Ishikawa (cell line): Measurements from ENCODE around the gene KCNC2.

Experiments used
- CEBPB ChIP-seq: IDR thresholded peaks from 2 replicates; pipeline ENCODE4 v1.6.1; 2012
- CREB1 ChIP-seq: IDR thresholded peaks from 2 replicates; pipeline ENCODE4 v1.6.1; 2012; ENCODE audit warnings: low read depth
- EGR1 ChIP-seq: IDR thresholded peaks from 2 replicates; pipeline ENCODE4 v1.6.1; 2012
- EP300 ChIP-seq: IDR thresholded peaks from 2 replicates; pipeline ENCODE4 v1.6.1; 2012; ENCODE audit warnings: borderline replicate concordance
- FOXM1 ChIP-seq: IDR thresholded peaks from 2 replicates; pipeline ENCODE4 v1.6.1; 2012; ENCODE audit warnings: low read depth, borderline replicate concordance
- NFIC ChIP-seq: IDR thresholded peaks from 2 replicates; pipeline ENCODE4 v1.6.1; 2012
- RAD21 ChIP-seq: IDR thresholded peaks from 2 replicates; pipeline ENCODE4 v1.6.1; 2012; ENCODE audit warnings: low read depth
- TAF1 ChIP-seq: IDR thresholded peaks from 2 replicates; pipeline ENCODE4 v1.6.1; 2012; ENCODE audit warnings: low read depth, mild to moderate bottlenecking
- TCF12 ChIP-seq: IDR thresholded peaks from 2 replicates; pipeline ENCODE4 v1.6.1; 2012; ENCODE audit warnings: low read depth
- TEAD4 ChIP-seq: IDR thresholded peaks from 2 replicates; pipeline ENCODE4 v1.6.1; 2012
- YY1 ChIP-seq: IDR thresholded peaks from 2 replicates; pipeline ENCODE4 v1.6.1; 2012; ENCODE audit warnings: low read depth
- ZBTB7A ChIP-seq: IDR thresholded peaks from 2 replicates; pipeline ENCODE4 v1.6.1; 2012; ENCODE audit warnings: low read depth
- TF ChIP-seq, protein P1 (sequence below): IDR thresholded peaks from 2 replicates; pipeline ENCODE4 v1.6.1; 2012
- TF ChIP-seq, protein P2 (sequence below): IDR thresholded peaks from 2 replicates; pipeline ENCODE4 v1.6.1; 2012
- TF ChIP-seq, protein P3 (sequence below): IDR thresholded peaks from 2 replicates; pipeline ENCODE4 v1.6.1; 2012; ENCODE audit warnings: low read depth, mild to moderate bottlenecking

KCNC2 gene

DNA sequence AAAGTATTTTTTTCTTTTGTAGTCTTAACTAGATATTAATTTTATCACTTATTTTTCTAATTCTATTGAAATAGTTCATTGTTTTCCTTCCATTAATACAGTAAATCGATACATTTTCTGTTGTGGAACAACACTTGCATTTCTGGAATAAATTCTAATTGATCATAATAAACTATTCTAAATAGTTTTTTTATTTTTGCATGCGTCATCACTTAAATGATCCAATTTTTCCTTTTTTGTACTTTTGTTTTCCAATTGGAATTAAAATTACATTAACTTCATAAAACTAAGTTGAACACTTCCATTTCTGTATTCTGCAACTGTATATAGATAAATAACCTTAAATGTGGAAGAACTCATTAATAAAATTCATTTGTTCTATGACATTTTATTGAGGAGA, 202.5 kb downstream of the KCNC2 start:
- TF ChIP-seq EP300 (no peak), TEAD4 (no peak), CREB1 (no peak), ZBTB7A (no peak), TAF1 (no peak), FOXM1 (no peak), RAD21 (no peak), NFIC (no peak), CEBPB (no peak), EGR1 (no peak), YY1 (no peak), TCF12 (no peak)
- TF ChIP-seq, protein P1, sequence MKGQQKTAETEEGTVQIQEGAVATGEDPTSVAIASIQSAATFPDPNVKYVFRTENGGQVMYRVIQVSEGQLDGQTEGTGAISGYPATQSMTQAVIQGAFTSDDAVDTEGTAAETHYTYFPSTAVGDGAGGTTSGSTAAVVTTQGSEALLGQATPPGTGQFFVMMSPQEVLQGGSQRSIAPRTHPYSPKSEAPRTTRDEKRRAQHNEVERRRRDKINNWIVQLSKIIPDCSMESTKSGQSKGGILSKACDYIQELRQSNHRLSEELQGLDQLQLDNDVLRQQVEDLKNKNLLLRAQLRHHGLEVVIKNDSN, result no peak
- TF ChIP-seq, protein P2, sequence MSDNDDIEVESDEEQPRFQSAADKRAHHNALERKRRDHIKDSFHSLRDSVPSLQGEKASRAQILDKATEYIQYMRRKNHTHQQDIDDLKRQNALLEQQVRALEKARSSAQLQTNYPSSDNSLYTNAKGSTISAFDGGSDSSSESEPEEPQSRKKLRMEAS, result no peak
- TF ChIP-seq, protein P3, sequence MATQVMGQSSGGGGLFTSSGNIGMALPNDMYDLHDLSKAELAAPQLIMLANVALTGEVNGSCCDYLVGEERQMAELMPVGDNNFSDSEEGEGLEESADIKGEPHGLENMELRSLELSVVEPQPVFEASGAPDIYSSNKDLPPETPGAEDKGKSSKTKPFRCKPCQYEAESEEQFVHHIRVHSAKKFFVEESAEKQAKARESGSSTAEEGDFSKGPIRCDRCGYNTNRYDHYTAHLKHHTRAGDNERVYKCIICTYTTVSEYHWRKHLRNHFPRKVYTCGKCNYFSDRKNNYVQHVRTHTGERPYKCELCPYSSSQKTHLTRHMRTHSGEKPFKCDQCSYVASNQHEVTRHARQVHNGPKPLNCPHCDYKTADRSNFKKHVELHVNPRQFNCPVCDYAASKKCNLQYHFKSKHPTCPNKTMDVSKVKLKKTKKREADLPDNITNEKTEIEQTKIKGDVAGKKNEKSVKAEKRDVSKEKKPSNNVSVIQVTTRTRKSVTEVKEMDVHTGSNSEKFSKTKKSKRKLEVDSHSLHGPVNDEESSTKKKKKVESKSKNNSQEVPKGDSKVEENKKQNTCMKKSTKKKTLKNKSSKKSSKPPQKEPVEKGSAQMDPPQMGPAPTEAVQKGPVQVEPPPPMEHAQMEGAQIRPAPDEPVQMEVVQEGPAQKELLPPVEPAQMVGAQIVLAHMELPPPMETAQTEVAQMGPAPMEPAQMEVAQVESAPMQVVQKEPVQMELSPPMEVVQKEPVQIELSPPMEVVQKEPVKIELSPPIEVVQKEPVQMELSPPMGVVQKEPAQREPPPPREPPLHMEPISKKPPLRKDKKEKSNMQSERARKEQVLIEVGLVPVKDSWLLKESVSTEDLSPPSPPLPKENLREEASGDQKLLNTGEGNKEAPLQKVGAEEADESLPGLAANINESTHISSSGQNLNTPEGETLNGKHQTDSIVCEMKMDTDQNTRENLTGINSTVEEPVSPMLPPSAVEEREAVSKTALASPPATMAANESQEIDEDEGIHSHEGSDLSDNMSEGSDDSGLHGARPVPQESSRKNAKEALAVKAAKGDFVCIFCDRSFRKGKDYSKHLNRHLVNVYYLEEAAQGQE, result no peak

DNA sequence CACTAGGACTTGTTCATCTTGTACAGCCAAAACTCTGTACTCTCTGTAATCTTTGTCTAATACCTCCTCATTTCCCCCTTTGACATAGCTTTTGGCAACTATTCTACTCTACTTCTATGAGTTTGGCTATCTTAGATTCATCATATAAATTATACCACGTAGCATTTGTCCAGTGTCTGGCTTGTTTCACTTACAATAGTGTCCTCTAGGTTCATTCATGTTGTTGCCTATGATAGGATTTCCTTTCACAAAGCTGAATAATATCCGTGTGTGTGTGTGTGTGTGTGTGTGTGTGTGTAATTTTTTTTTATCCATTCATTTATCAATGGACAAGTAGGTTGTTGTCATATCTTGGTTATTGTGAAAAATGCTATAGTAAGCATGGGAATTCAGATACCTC, 209.5 kb downstream of the KCNC2 start:
- TF ChIP-seq, protein P1, result no peak
- TF ChIP-seq RAD21 (no peak), TCF12 (no peak), TEAD4 (no peak), ZBTB7A (no peak), CEBPB (no peak), TAF1 (no peak), EGR1 (no peak), NFIC (no peak), YY1 (no peak), FOXM1 (no peak), CREB1 (no peak), EP300 (no peak)
- TF ChIP-seq, protein P2, result no peak
- TF ChIP-seq, protein P3, result no peak

DNA sequence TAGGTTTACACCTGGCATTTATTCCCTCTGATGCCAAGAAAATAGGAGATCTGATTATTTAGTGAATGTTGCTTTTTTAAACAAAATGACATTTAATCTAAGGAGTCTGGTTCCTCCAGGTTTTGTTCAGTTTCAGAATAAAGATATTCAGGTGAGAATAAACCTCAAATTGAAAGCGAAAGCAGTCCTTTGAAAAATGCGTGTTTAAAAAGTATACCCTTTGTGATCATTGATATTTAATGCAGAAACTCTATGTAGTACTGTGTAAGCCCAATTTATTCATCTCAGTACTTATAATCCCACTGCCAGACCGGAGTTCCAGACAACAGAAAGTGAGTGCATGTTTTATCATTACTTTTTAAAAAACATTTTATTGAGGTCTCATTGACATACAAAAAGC, 210.2 kb downstream of the KCNC2 start:
- no peak for TF ChIP-seq TCF12
- TF ChIP-seq ZBTB7A, result no peak
- TF ChIP-seq NFIC, result no peak
- TF ChIP-seq RAD21, result no peak
- TF ChIP-seq CREB1, result no peak
- TF ChIP-seq, protein P3, result no peak
- TF ChIP-seq, protein P1, result no peak
- no peak for TF ChIP-seq FOXM1
- TF ChIP-seq, protein P2, result no peak
- TF ChIP-seq TEAD4, result no peak
- TF ChIP-seq YY1, result no peak
- no peak for TF ChIP-seq EP300
- TF ChIP-seq CEBPB, result no peak
- no peak for TF ChIP-seq EGR1
- no peak for TF ChIP-seq TAF1
